ENCODE measurements around the gene YBX1.
"Not testable (repeated sequence)": the region's sequence is repeated elsewhere in the genome, so short reads cannot be mapped to it uniquely, and the experiment has no call there.

YBX1 gene

GRCh38 chr1:42751511-42752070 is 69.4 kb downstream of the YBX1 start:
- DNase-seq: not testable (repeated sequence)

GRCh38 chr1:42752284-42752683 is 70.1 kb downstream of the YBX1 start:
- no peak for DNase-seq

- DNase-seq: no peak
Measured at GRCh38 chr1:42753070-42753469, 70.9 kb downstream of the YBX1 start.

Measured in activated CD8-positive, alpha-beta memory T cell treated with anti-CD3 and anti-CD28 coated beads, Interleukin-2, amount 50 U/mL, for 48 hours (primary cell).